Adrenal gland (tissue), 12 donors: ENCODE data around the gene HRH4. TPM values are rescaled to one million over a fixed set of nuclear protein-coding genes. Genes with fewer than 3 reads are reported as not detected.

Experiments
- DNase-seq, 7 donors: peaks; one replicate each; pipeline ENCODE4 v3.0.0-alpha.2; 2019 to 2020
- H3K27ac ChIP-seq, 5 donors: fragments of 200-600 bp; sonication (generic) in 4 of 5; 1 replicate in 3 of 5; 2 replicates in 2 of 5; pipeline versions ENCODE4 v1.5.1 to v1.8.0; 2016 to 2020; ENCODE audit warnings: mild to moderate bottlenecking in 1 of 5
- H3K27me3 ChIP-seq: fragments of 200-600 bp; 2 replicates; pipeline ENCODE4 v1.8.0; 2021
- H3K36me3 ChIP-seq, 2 donors: fragments of 200-600 bp; replicated peaks in 1 of 2; 1 replicate in 1 of 2; 2 replicates in 1 of 2; pipeline versions ENCODE4 v1.5.1 to v1.8.0; 2018 to 2022
- H3K4me1 ChIP-seq, 2 donors: fragments of 200-600 bp; replicated peaks in 1 of 2; 1 replicate in 1 of 2; 2 replicates in 1 of 2; pipeline versions ENCODE4 v1.5.1 to v1.8.0; 2018 to 2021
- H3K4me3 ChIP-seq, 4 donors: fragments of 200-600 bp; sonication (generic) in 3 of 4; one replicate each; pipeline ENCODE4 v1.5.1; 2016 to 2018
- H3K9me3 ChIP-seq, 3 donors: fragments of 200-600 bp; sonication (generic) in 1 of 3; replicated peaks in 1 of 3; 1 replicate in 2 of 3; 2 replicates in 1 of 3; pipeline versions ENCODE4 v1.5.1 to v1.8.0; 2016 to 2021
- POLR2A ChIP-seq, 2 donors: fragments of 450-650 bp; IDR thresholded peaks; one replicate each; pipeline ENCODE4 v1.6.1; 2017; ENCODE audit warnings: antibody characterized with exemption in 2 of 2, mild to moderate bottlenecking in 2 of 2, moderate library complexity in 1 of 2
- WGBS, 4 donors: extraction: QIAGEN DNeasy Blood & Tissue Kit in 2 of 4; methylation state at CpG; one replicate each; pipeline versions ENCODE4 v1.1.5 to v1.1.7; 2013 to 2017; 5-methylcytosine and 5-hydroxymethylcytosine counted together
- intact Hi-C, 2 donors: fragments of 100-400 bp; cut with DNase I; formaldehyde crosslinking; loops; one replicate each; pipeline versions ENCODE4 v1.14.1 to v1.15.0; 2022 to 2023
- polyA plus RNA-seq, 3 donors: library from polyadenylated mRNA; stranded (reverse); fragments of 200-250 nt in 2 of 3; fragments of 350-450 nt in 1 of 3; fragmentation: Illumina TruSeq in 1 of 3; extraction: RNeasy Lipid Tissue Mini Kit (QIAGEN cat#74804) in 1 of 3; gene quantifications; one replicate each; pipeline ENCODE4 v1.2.3, GENCODE V29; 2013 to 2014
- total RNA-seq, 9 donors: library from RNA; depleted of rRNA in 4 of 9; stranded (reverse); fragments of >200 nt in 4 of 9; fragments of 120-200 nt in 1 of 9; fragmentation: NEBNext Ultra II Directional in 1 of 9; extraction: Animal tissue kit (Norgen Biotek cat#: 25700) in 1 of 9; gene quantifications; one replicate each; pipeline versions ENCODE4 v1.1.0 to v1.2.4, GENCODE V29; 2013 to 2023
- TF ChIP-seq, protein P1 (sequence below), 6 experiments: fragments of 450-650 bp in 4 of 6; fragments of 200-600 bp in 2 of 6; sonication (generic) in 1 of 6; IDR thresholded peaks; 1 replicate in 5 of 6; 2 replicates in 1 of 6; pipeline versions ENCODE4 v1.5.1 to v1.8.0; 2016 to 2021; ENCODE audit warnings: antibody characterized with exemption in 6 of 6, mild to moderate bottlenecking in 2 of 6, moderate library complexity in 1 of 6
- donor health status: healthy with polysubstance abuse.
- donor health status: Bipolar disorder and iron deficiency.
- donor health status: DM: yes; HTN: yes; CAD: no.
- donor health status: DM: no; HTN: no; CAD: no.
- donor health status: DM: no; HTN: no; CAD: no.
- donor health status: DM: yes; HTN: yes; CAD: no.

The HRH4 gene
- total and polyA plus RNA-seq, 12 donors, result 0.03 to 0.13 (median 0.06) TPM; not detected in 8

DNA sequence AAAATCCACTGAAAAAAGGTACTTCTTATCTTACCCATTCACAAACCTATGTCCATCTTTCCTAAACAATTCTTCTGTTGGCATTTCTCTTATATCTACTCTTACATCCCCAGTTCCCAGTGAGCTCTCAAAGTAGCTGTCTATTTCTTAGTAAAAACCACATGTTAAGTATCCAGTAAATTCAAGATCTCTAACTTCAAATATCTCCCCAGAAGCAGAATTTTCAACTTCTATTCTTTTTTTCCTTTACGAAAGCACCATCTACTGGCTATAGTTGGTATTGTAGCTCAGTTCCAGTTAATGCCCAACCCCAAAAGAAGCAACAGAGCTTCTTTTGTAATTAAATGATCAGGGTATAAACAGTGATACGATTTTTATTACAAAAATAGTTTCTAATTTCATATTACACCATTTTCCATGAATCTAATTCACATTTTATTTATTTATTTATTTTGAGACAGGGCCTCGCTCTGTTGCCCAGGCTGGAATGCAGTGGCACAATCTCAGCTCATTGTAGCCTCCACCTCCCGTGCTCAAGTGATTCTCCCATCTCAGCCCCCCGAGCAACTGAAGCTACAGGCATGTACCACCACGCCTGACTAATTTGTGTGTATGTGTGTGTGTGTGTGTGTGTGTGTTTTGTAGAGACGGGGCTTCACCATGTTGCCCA is 28.5 kb downstream of the HRH4 start:
- Histone ChIP-seq H3K4me3 (no peak overlapping the region), H3K36me3 (no peaks in the 10 kb centered on the region), H3K4me1 (no peaks in the 10 kb centered on the region), H3K27ac (no peak overlapping the region), H3K9me3 (no peaks in the 10 kb centered on the region), H3K27me3 (peaks cover 6% of the 10 kb centered on the region)
- TF ChIP-seq POLR2A (IDR thresholded peaks at IDR 0.05), result no peak
- TF ChIP-seq, protein P1, sequence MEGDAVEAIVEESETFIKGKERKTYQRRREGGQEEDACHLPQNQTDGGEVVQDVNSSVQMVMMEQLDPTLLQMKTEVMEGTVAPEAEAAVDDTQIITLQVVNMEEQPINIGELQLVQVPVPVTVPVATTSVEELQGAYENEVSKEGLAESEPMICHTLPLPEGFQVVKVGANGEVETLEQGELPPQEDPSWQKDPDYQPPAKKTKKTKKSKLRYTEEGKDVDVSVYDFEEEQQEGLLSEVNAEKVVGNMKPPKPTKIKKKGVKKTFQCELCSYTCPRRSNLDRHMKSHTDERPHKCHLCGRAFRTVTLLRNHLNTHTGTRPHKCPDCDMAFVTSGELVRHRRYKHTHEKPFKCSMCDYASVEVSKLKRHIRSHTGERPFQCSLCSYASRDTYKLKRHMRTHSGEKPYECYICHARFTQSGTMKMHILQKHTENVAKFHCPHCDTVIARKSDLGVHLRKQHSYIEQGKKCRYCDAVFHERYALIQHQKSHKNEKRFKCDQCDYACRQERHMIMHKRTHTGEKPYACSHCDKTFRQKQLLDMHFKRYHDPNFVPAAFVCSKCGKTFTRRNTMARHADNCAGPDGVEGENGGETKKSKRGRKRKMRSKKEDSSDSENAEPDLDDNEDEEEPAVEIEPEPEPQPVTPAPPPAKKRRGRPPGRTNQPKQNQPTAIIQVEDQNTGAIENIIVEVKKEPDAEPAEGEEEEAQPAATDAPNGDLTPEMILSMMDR (IDR thresholded peaks at IDR 0.05), result peak; percentile 66 to 86 (median 78)
- no peak for DNase-seq
- intact Hi-C loops, result loop anchor here (5.0 kb wide), 2 partner anchors 132 to 238 kb away; no protein-coding TSS in a partner anchor
- WGBS, 4 donors, result 38 to 41% (median 40%) methylated on average over 7 of the region's 7 CpGs

DNA sequence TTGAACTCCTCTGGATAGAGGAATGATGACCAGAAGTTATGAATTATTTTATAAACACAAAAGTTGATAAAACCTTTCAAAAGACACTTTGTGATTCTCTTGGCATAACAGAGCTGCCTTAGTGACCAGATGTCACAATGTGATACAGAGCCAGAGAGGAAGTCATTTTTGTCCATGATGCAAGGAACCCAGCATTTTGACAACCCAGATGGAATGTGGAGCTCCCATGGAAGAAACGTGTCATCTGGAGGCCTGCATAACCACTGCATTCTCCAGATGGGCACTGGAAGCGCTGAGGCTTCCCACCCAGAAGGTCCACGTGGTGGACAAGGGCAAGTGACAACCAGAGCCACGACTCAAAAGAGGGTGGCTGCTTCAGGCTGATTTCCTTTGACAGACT is 30.1 kb downstream of the HRH4 start:
- peaks cover 6% of the 10 kb centered on the region for H3K27me3 ChIP-seq
- TF ChIP-seq, protein P1 (IDR thresholded peaks at IDR 0.05), result no peak
- TF ChIP-seq POLR2A (IDR thresholded peaks at IDR 0.05), result no peak
- no peaks in the 10 kb centered on the region for H3K4me1 ChIP-seq
- no peaks in the 10 kb centered on the region for H3K9me3 ChIP-seq
- DNase-seq, result no peak
- no peak overlapping the region for H3K4me3 ChIP-seq
- WGBS, 4 donors, result 30 to 53% (median 45%) methylated on average over 3 to 4 of the region's 4 CpGs
- no peaks in the 10 kb centered on the region for H3K36me3 ChIP-seq
- no peak overlapping the region for H3K27ac ChIP-seq
- intact Hi-C loops, result loop anchor here in 1 of 2 donors (10.0 kb wide), 1 partner anchor 306 kb away; no protein-coding TSS in a partner anchor

DNA sequence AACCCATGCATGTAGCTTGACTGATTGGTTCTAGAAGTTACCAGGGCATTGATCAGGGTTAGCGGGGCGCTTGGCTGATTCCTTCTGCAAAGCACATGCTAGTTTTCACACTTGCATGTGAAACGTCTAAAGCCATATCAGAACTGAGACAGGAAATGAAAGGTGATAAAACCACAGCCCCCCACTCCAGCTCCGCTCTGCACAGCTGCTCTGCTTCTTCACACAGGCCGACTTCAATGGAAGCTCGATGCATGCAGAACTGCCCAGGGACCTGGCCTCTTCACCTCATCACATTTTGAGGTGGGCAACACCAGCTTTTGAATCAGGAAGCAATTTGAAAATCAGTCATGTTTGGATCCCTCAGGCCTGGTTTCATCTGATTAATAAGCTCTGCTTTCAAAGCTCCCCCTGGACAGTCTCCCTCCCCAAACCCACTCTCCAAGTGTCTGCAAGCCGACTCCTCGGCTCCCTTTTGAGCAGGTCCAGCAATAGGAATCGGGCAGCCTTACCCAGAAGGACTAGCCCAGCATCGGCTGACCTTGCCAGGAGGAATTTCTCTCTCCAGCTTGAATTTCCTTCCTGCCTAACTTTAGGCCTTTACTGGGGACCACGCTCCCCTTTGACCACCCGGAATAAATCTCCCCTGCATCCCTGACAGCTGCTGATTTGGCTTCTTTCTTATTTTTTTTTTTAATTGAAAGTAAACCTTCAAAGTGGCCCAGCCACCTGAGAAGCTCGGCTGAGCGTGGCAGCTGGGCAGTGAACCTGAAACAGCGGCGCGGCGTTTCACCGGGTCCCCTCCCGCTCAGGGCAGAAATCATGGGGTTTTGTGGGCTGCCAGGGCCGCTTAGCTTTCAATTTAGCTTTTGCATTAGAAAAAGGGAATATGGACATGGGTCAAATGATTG is 31.7 kb downstream of the HRH4 start:
- Histone ChIP-seq H3K4me1 (no peaks in the 10 kb centered on the region), H3K36me3 (no peaks in the 10 kb centered on the region), H3K27ac (no peak overlapping the region), H3K9me3 (no peaks in the 10 kb centered on the region), H3K4me3 (no peak overlapping the region), H3K27me3 (peaks cover 6% of the 10 kb centered on the region)
- DNase-seq, result no peak
- intact Hi-C loops, result loop anchor here in 1 of 2 donors (10.0 kb wide), 1 partner anchor 307 kb away; no protein-coding TSS in a partner anchor
- WGBS, 4 donors, result 75 to 83% (median 79%) methylated on average over 18 to 21 of the region's 21 CpGs
- TF ChIP-seq, protein P1 (IDR thresholded peaks at IDR 0.05), result no peak
- no peak for TF ChIP-seq POLR2A (IDR thresholded peaks at IDR 0.05)

DNA sequence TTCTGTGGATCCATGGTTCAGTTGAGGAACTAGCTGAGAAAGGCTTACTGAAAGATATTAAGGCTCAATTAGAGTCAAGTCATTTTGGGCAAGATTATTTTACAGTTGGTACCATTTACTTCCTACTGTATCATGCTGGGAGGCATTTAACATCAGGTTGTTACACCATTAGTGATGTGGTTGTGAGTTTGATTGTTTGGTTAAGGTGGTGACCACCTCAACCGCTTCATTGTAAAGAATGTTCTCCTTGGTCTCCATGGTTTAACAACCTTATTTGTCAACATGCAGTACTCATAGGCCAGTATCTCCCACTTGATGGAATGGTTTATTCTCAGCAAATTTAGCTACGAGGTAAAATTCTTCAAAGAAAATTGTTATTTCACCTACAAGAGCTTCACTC is 34.1 kb downstream of the HRH4 start:
- WGBS, 4 donors, result 82 to 90% (median 84%) methylated on average over 2 of the region's 2 CpGs
- H3K36me3 ChIP-seq, result no peaks in the 10 kb centered on the region
- TF ChIP-seq, protein P1 (IDR thresholded peaks at IDR 0.05), result no peak
- TF ChIP-seq POLR2A (IDR thresholded peaks at IDR 0.05), result no peak
- no peaks in the 10 kb centered on the region for H3K4me1 ChIP-seq
- H3K9me3 ChIP-seq, result no peaks in the 10 kb centered on the region
- DNase-seq, result no peak
- no peak overlapping the region for H3K4me3 ChIP-seq
- no peak overlapping the region for H3K27ac ChIP-seq
- intact Hi-C loops, result loop anchor here in 1 of 2 donors (10.0 kb wide), 1 partner anchor 310 kb away; no protein-coding TSS in a partner anchor
- peaks cover 6% of the 10 kb centered on the region for H3K27me3 ChIP-seq
